Panc1 (cell line): ENCODE data around the gene AUNIP. TPM values are rescaled to one million over a fixed set of nuclear protein-coding genes. Genes with fewer than 3 reads are reported as not detected.

Source experiments
- ATAC-seq: fragments of 200-7000 bp; cut with Tn5 transposase; 2 replicates; pipeline ENCODE4 v1.9.1; 2020; ENCODE audit warnings: mild to moderate bottlenecking, moderate library complexity
- BruUV-seq: library from RNA; stranded (reverse); fragments of 400-500 nt; replicated peaks from 2 replicates; lab custom pipeline; 2021; lab: Mats Ljungman, UMichigan
- CTCF ChIA-PET: fragments of 300-600 bp; sonication (Branson Sonifier 250); formaldehyde crosslinking; loops from one replicate; lab custom pipeline; 2022; ENCODE audit warnings: antibody characterized with exemption; lab: Charles Lee
- POLR2A ChIA-PET: fragments of 300-600 bp; sonication (Branson Sonifier 250); formaldehyde crosslinking; loops from one replicate; lab custom pipeline; 2022; ENCODE audit warnings: antibody characterized with exemption; lab: Charles Lee
- DNase-seq: peaks from one replicate; pipeline ENCODE4 v3.0.0-alpha.2; 2010; ENCODE audit warnings: low read depth, low spot score
- H3K27ac ChIP-seq: 2 replicates; pipeline ENCODE4 v1.5.1; 2011; ENCODE audit warnings: mild to moderate bottlenecking, low read length, inconsistent platforms
- H3K27me3 ChIP-seq: fragments of 200-500 bp; sonication (Bioruptor generic); 2 replicates; pipeline ENCODE4 v1.6.0; 2014; ENCODE audit warnings: low read length, inconsistent platforms; ENCODE audit not compliant: control insufficient read depth, insufficient read depth
- H3K36me3 ChIP-seq: fragments of 200-500 bp; sonication (Bioruptor generic); 2 replicates; pipeline ENCODE4 v1.5.1; 2014; ENCODE audit warnings: inconsistent platforms, mild to moderate bottlenecking, low read length, moderate library complexity; ENCODE audit not compliant: control insufficient read depth, insufficient read depth
- H3K4me1 ChIP-seq: 2 replicates; pipeline ENCODE4 v1.5.1; 2011; ENCODE audit warnings: inconsistent platforms, mild to moderate bottlenecking, low read length, moderate library complexity; ENCODE audit not compliant: control insufficient read depth, insufficient read depth
- H3K4me3 ChIP-seq, 2 experiments: 2 replicates each; pipeline ENCODE4 v1.5.1; 2011 to 2012; ENCODE audit warnings: low read depth in 2 of 2, low read length in 2 of 2, mild to moderate bottlenecking in 2 of 2, inconsistent platforms in 1 of 2, moderate library complexity in 1 of 2
- H3K9me3 ChIP-seq: fragments of 200-500 bp; sonication (Bioruptor generic); 2 replicates; pipeline ENCODE4 v1.5.1; 2014; ENCODE audit warnings: low read depth, mild to moderate bottlenecking, inconsistent platforms, low read length, moderate library complexity; ENCODE audit not compliant: control insufficient read depth, insufficient read depth
- POLR2AphosphoS5 ChIP-seq: IDR thresholded peaks from 2 replicates; pipeline ENCODE4 v1.6.1; 2012; ENCODE audit warnings: mild to moderate bottlenecking, low read depth, low read length, moderate library complexity
- SIN3A ChIP-seq: IDR thresholded peaks from 2 replicates; pipeline ENCODE4 v1.6.1; 2012; ENCODE audit warnings: low read depth, mild to moderate bottlenecking, low read length, moderate library complexity, borderline replicate concordance; ENCODE audit not compliant: insufficient read depth
- TCF7L2 ChIP-seq: IDR thresholded peaks from 2 replicates; pipeline ENCODE4 v1.6.1; 2011; ENCODE audit warnings: mild to moderate bottlenecking, low read depth, low read length, inconsistent platforms
- in situ Hi-C: cut with HindIII; loops from 2 replicates; pipeline ENCODE4 v1.10.0; 2016; ENCODE audit warnings: low sequenced_read_pairs, low pct_unique_long_range_greater_than_20kb
- intact Hi-C: fragments of 100-400 bp; cut with micrococcal nuclease; formaldehyde crosslinking; loops from one replicate; pipeline ENCODE4 v1.10.0; 2022; ENCODE audit not compliant: unreplicated experiment
- total RNA-seq: library from RNA; stranded (reverse); gene quantifications from one replicate; pipeline ENCODE4 v1.2.1, GENCODE V29; 2021; ENCODE audit not compliant: unreplicated experiment
- TF ChIP-seq, protein P1 (sequence below): fragments of 450-650 bp; IDR thresholded peaks from 2 replicates; pipeline ENCODE4 v1.5.1; 2017; ENCODE audit warnings: mild to moderate bottlenecking
- TF ChIP-seq, protein P2 (sequence below), 2 experiments: IDR thresholded peaks; 2 replicates each; pipeline ENCODE4 v1.6.1; 2011 to 2012; ENCODE audit warnings: low read depth in 2 of 2, control low read depth in 1 of 2, low read length in 1 of 2, mild to moderate bottlenecking in 1 of 2, moderate library complexity in 1 of 2; ENCODE audit not compliant: insufficient read depth in 1 of 2

The AUNIP gene
- total RNA-seq, 1 experiment from 2014 or later = 12.2 TPM

DNA sequence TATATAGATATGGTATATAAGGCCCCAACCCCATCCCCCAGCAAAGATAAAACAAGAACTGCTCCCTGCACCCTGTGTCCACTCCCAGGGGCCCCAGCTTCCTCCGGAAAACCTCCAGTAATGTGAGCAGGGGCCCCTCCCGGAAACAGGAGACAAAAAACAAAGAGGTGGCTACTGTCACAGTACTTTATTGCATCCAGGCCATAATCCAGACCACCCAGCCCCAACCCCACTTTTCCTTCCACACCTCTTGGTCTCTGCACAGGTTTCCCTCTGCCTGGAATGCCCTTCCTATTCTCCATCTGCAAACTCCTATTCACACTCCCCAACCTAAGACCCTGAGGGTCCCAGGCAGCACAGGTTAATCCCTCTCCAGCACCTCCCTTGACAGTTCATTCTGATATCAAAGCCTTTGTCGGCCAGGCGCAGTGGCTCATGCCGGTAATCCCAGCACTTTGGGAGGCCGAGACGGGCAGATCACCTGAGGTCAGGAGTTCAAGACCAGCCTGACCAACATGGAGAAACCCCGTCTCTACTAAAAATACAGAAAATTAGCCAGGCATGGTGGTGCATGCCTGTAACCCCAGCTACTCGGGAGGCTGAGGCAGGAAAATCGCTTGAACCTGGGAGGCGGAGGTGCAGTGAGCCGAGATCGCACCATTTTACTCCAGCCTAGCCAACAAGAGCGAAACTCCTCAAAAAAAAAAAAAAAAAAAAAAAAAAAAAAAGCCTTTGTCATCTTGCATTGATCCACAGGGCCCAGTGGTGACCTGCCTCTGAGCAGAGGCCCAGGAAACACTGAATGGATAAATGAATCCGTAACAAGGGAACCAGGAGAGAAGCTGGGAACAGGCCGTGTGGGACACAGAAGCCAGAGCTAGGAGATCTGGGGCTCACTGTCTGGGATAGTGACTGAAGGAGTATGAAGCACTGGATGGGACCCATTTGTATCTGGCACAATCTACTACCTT is 2.3 kb upstream of the AUNIP start:
- TF ChIP-seq, protein P1, sequence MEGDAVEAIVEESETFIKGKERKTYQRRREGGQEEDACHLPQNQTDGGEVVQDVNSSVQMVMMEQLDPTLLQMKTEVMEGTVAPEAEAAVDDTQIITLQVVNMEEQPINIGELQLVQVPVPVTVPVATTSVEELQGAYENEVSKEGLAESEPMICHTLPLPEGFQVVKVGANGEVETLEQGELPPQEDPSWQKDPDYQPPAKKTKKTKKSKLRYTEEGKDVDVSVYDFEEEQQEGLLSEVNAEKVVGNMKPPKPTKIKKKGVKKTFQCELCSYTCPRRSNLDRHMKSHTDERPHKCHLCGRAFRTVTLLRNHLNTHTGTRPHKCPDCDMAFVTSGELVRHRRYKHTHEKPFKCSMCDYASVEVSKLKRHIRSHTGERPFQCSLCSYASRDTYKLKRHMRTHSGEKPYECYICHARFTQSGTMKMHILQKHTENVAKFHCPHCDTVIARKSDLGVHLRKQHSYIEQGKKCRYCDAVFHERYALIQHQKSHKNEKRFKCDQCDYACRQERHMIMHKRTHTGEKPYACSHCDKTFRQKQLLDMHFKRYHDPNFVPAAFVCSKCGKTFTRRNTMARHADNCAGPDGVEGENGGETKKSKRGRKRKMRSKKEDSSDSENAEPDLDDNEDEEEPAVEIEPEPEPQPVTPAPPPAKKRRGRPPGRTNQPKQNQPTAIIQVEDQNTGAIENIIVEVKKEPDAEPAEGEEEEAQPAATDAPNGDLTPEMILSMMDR = no peak
- TF ChIP-seq, protein P2, sequence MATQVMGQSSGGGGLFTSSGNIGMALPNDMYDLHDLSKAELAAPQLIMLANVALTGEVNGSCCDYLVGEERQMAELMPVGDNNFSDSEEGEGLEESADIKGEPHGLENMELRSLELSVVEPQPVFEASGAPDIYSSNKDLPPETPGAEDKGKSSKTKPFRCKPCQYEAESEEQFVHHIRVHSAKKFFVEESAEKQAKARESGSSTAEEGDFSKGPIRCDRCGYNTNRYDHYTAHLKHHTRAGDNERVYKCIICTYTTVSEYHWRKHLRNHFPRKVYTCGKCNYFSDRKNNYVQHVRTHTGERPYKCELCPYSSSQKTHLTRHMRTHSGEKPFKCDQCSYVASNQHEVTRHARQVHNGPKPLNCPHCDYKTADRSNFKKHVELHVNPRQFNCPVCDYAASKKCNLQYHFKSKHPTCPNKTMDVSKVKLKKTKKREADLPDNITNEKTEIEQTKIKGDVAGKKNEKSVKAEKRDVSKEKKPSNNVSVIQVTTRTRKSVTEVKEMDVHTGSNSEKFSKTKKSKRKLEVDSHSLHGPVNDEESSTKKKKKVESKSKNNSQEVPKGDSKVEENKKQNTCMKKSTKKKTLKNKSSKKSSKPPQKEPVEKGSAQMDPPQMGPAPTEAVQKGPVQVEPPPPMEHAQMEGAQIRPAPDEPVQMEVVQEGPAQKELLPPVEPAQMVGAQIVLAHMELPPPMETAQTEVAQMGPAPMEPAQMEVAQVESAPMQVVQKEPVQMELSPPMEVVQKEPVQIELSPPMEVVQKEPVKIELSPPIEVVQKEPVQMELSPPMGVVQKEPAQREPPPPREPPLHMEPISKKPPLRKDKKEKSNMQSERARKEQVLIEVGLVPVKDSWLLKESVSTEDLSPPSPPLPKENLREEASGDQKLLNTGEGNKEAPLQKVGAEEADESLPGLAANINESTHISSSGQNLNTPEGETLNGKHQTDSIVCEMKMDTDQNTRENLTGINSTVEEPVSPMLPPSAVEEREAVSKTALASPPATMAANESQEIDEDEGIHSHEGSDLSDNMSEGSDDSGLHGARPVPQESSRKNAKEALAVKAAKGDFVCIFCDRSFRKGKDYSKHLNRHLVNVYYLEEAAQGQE (IDR thresholded peaks at IDR 0.05; ENCODE audit: insufficient read depth in 1 of 2, low read depth in 2 of 2, low read length in 1 of 2) = no peak
- TF ChIP-seq POLR2AphosphoS5 (no peak), TCF7L2 (no peak), SIN3A (no peak)
- ChIA-PET CTCF (no interaction called here), POLR2A (no interaction called here)
- Histone ChIP-seq H3K4me1 (peaks cover 15% of the 10 kb centered on the region; the same call in 1 of the 2 replicates), H3K27me3 (no peaks in the 10 kb centered on the region), H3K36me3 (no peaks in the 10 kb centered on the region; the same call in 1 of the 2 replicates), H3K4me3 (no peak overlapping the region), H3K9me3 (no peaks in the 10 kb centered on the region), H3K27ac (peak overlapping the region; percentile 5; the same call in 1 of the 2 replicates)
- no peak for DNase-seq
- intact Hi-C loops = no loop called here
- in situ Hi-C loops = no loop called here
- TSS peak; percentile 43 for BruUV-seq
- no peak for ATAC-seq

DNA sequence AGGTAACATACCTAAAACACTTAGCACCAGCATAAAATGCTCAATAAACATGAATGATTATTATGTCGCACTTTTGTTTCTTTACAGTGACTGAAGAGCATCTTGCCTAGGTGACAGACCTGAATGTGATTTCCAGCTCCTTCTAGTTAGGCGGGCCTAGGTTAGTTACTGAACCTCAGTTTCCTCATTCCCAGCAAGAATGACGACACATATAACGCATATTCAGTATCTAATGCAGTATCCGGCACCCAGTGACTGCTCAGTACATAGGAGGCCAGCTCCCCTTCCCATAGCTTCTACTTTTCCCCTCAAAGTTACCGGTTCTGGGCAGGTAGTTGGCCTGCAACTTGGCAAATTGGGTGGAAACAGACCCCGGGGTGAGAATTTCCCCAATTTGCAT is 763 bp downstream of the AUNIP start:
- ChIA-PET POLR2A (no interaction called here), CTCF (no interaction called here)
- no peak for DNase-seq
- TSS peak; percentile 76 for BruUV-seq
- H3K4me1 ChIP-seq = peaks cover 15% of the 10 kb centered on the region; the same call in 1 of the 2 replicates
- peak overlapping the region; percentile 76 for H3K27ac ChIP-seq
- TF ChIP-seq, protein P1 = no peak
- TF ChIP-seq POLR2AphosphoS5 (no peak), TCF7L2 (no peak), SIN3A (no peak)
- TF ChIP-seq, protein P2 (IDR thresholded peaks at IDR 0.05; ENCODE audit: insufficient read depth in 1 of 2, low read depth in 2 of 2, low read length in 1 of 2) = no peak
- ATAC-seq = peak; percentile 2; the same call in 1 of the 2 replicates
- intact Hi-C loops (no loop called here), in situ Hi-C loops (no loop called here)
- no peaks in the 10 kb centered on the region for H3K9me3 ChIP-seq
- no peaks in the 10 kb centered on the region for H3K27me3 ChIP-seq
- H3K36me3 ChIP-seq = no peaks in the 10 kb centered on the region; the same call in 1 of the 2 replicates
- H3K4me3 ChIP-seq = peak overlapping the region; percentile 64 to 74
